ENCODE results near the gene MORC3. TPM values are rescaled to one million over a fixed set of nuclear protein-coding genes. Genes with fewer than 3 reads are reported as not detected.
A peak's percentile ranks its signal among the peaks of the same experiment; 100 is the strongest.

The MORC3 gene
- total RNA-seq, 1 donor from 2014 or later = 135 TPM

- FAIRE-seq = no peak
Observed at GRCh38 chr21:36419241-36419640, 99.2 kb downstream of the MORC3 start.

GRCh38 chr21:36419996-36420395 lies 100.0 kb downstream of the MORC3 start:
- DNase-seq (ENCODE audit: low spot score in 2 of 2) = peak; percentile 51 to 88
- FAIRE-seq = no peak

More at GRCh38 chr21:36419241-36419640, 99.2 kb downstream of the MORC3 start:
- DNase-seq (ENCODE audit: low spot score in 2 of 2) = no peak

GRCh38 chr21:36420571-36421339 lies 100.8 kb downstream of the MORC3 start:
- FAIRE-seq = no peak

GRCh38 chr21:36422279-36423098 lies 102.5 kb downstream of the MORC3 start:
- DNase-seq (ENCODE audit: low spot score in 2 of 2) (peak in 1 of 2 donors; percentile 37), FAIRE-seq (no peak)

More at GRCh38 chr21:36420571-36421339, 100.8 kb downstream of the MORC3 start:
- no peak for DNase-seq (ENCODE audit: low spot score in 2 of 2)

GRCh38 chr21:36423771-36424433 lies 103.9 kb downstream of the MORC3 start:
- FAIRE-seq (no peak), DNase-seq (ENCODE audit: low spot score in 2 of 2) (no peak)

- DNase-seq (ENCODE audit: low spot score in 2 of 2) (no peak), FAIRE-seq (no peak)
Observed at GRCh38 chr21:36424592-36424991, 104.6 kb downstream of the MORC3 start.

GRCh38 chr21:36425286-36425685 lies 105.3 kb downstream of the MORC3 start:
- FAIRE-seq = no peak

More at GRCh38 chr21:36425286-36425685, 105.3 kb downstream of the MORC3 start:
- DNase-seq (ENCODE audit: low spot score in 2 of 2) = no peak

Small RNA genes within 50 kb of the gene (small RNA-seq; reads per million reads assigned to genes)
- gene ATP5MFP1 = not detected

Other genes with a start within 250 kb of the MORC3 start
- 1.6 TPM for gene CBR3, start 185.1 kb upstream of the MORC3 start, total RNA-seq
- gene DOP1B, start 163.4 kb upstream of the MORC3 start, total RNA-seq = 50.1 TPM
- gene CHAF1B, start 65.2 kb downstream of the MORC3 start, total RNA-seq = 1.6 TPM
- gene CLDN14, start 159.9 kb downstream of the MORC3 start, total RNA-seq = not detected